Measurements from ENCODE around the gene LDLRAD4.

GRCh38 chr18:13580351-13580750 lies 361.8 kb downstream of the LDLRAD4 start:
- TF ChIP-seq CTCF (IDR thresholded peaks at IDR 0.05) (no peak), POLR2A (IDR thresholded peaks at IDR 0.05; ENCODE audit: low read depth) (no peak), EP300 (IDR thresholded peaks at IDR 0.05) (no peak)
